ENCODE results near the gene MEF2C.

DNA sequence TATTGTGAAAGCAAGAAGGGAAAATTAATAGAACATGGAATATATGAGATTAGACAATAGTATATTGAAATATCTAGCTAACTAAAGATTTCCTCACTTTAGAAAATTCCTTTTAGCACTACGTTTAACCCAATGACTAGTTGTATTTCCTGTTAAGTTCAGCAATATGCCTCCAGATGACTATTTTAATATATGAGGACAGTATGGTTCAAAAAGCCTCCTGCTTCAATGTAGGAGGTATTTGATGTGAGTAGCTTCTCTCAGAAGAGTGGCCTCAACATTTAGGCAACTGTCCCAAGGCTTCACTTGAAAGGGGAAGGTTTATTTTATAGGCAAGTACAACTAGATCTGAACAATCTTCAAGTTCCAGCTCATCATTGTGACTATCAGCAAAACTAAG, 2.0 kb upstream of the MEF2C start:
- TF ChIP-seq CTCF (IDR thresholded peaks at IDR 0.05) (no peak), POLR2AphosphoS5 (IDR thresholded peaks at IDR 0.05) (no peak), EP300 (IDR thresholded peaks at IDR 0.05) (no peak)

Measured in sigmoid colon (tissue), 4 donors.